Measurements from ENCODE around the gene TUFM. TPM values are rescaled to one million over a fixed set of nuclear protein-coding genes. Genes with fewer than 3 reads are reported as not detected.

Gene TUFM
- total RNA-seq, 1 donor from 2014 or later, result 143 TPM

DNA sequence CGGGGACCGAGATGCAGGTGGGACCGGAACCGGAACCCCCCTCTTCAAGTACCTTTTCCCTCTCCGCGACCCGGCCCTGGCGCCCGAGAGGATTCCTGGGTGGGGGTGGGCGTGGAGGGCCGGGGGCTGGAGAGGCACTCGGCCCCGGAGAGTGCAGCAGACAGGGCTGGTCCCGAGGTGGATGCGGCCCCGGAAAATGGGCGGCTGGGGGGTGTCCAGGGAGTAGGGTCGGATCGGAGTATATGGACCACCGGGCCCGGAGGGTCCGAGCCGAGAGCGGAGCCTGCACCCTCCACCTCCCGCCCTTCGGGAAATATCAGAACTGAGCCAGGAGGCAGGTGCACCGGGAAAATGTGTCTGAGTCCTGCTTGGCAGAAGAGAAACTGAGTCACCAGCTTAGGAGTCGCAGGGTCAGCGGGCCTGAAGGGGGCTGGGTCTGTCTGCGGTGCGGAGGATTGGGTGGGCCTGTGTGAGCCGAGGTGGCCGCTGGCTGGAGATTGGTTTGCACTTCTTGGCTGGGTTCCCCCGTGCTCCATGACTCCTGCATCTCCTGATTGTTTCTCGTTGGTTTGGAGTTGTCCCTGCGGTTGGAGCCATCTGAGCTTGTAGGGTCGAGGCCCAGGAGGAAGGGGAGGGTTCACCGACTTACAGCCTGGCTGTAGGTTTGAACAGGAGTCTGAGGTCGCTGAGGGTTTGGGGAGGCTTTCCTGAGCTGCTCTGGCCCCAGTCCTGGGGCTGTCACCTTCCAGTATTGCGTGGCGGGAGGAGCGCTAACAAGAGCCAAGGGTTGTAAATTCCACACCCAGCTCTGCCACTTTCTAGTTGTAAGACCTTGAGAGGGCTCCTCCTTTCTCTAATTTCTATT is 18.0 kb upstream of the TUFM start:
- Mint-ChIP-seq H3K4me1 (ENCODE audit: low read depth, unreplicated experiment) (peaks cover 2% of the 10 kb centered on the region), H3K9me3 (ENCODE audit: unreplicated experiment) (peaks cover 8% of the 10 kb centered on the region), H3K4me3 (ENCODE audit: unreplicated experiment) (peak overlapping the region; percentile 93), H3K36me3 (ENCODE audit: unreplicated experiment) (no peaks in the 10 kb centered on the region), H3K27ac (ENCODE audit: unreplicated experiment) (peak overlapping the region; percentile 98), H3K27me3 (ENCODE audit: unreplicated experiment) (peaks cover 2% of the 10 kb centered on the region)
- DNase-seq, result no peak
- TF ChIP-seq, protein P1, sequence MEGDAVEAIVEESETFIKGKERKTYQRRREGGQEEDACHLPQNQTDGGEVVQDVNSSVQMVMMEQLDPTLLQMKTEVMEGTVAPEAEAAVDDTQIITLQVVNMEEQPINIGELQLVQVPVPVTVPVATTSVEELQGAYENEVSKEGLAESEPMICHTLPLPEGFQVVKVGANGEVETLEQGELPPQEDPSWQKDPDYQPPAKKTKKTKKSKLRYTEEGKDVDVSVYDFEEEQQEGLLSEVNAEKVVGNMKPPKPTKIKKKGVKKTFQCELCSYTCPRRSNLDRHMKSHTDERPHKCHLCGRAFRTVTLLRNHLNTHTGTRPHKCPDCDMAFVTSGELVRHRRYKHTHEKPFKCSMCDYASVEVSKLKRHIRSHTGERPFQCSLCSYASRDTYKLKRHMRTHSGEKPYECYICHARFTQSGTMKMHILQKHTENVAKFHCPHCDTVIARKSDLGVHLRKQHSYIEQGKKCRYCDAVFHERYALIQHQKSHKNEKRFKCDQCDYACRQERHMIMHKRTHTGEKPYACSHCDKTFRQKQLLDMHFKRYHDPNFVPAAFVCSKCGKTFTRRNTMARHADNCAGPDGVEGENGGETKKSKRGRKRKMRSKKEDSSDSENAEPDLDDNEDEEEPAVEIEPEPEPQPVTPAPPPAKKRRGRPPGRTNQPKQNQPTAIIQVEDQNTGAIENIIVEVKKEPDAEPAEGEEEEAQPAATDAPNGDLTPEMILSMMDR (IDR thresholded peaks at IDR 0.05; ENCODE audit: partially characterized antibody, unreplicated experiment), result no peak

GRCh38 chr16:28859326-28859725 is 13.2 kb upstream of the TUFM start:
- Mint-ChIP-seq H3K4me1 (ENCODE audit: low read depth, unreplicated experiment) (no peaks in the 10 kb centered on the region), H3K36me3 (ENCODE audit: unreplicated experiment) (no peaks in the 10 kb centered on the region), H3K4me3 (ENCODE audit: unreplicated experiment) (no peak overlapping the region), H3K27ac (ENCODE audit: unreplicated experiment) (no peak overlapping the region), H3K9me3 (ENCODE audit: unreplicated experiment) (peaks cover 5% of the 10 kb centered on the region), H3K27me3 (ENCODE audit: unreplicated experiment) (no peaks in the 10 kb centered on the region)
- TF ChIP-seq, protein P1 (IDR thresholded peaks at IDR 0.05; ENCODE audit: partially characterized antibody, unreplicated experiment), result no peak
- DNase-seq, result no peak

DNA sequence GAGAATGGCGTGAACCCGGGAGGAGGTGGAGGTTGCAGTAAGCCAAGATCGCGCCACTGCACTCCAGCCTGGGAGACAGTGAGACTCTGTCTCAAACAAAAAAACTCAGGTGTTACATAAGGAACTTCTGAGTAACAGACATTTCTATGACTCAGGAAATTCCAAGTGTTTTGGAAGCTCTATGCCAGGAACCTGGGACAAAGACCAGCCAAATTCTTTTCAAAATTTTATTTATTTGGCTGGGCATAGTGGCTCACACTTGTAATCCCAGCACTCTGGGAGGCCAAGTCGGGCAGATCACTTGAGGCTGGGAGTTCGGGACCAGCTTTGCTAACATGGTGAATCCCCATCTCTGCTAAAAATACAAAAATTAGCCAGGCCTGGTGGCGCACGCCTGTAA is 12.3 kb upstream of the TUFM start:
- Mint-ChIP-seq H3K4me3 (ENCODE audit: unreplicated experiment) (no peak overlapping the region), H3K36me3 (ENCODE audit: unreplicated experiment) (no peaks in the 10 kb centered on the region), H3K9me3 (ENCODE audit: unreplicated experiment) (peaks cover 4% of the 10 kb centered on the region), H3K27ac (ENCODE audit: unreplicated experiment) (no peak overlapping the region), H3K27me3 (ENCODE audit: unreplicated experiment) (no peaks in the 10 kb centered on the region), H3K4me1 (ENCODE audit: low read depth, unreplicated experiment) (no peaks in the 10 kb centered on the region)
- no peak for DNase-seq
- TF ChIP-seq, protein P1 (IDR thresholded peaks at IDR 0.05; ENCODE audit: partially characterized antibody, unreplicated experiment), result no peak

GRCh38 chr16:28846933-28847273 is 755 bp upstream of the TUFM start:
- H3K27me3 Mint-ChIP-seq (ENCODE audit: unreplicated experiment), result peaks cover 3% of the 10 kb centered on the region
- TF ChIP-seq, protein P1 (IDR thresholded peaks at IDR 0.05; ENCODE audit: partially characterized antibody, unreplicated experiment), result no peak
- peaks cover 4% of the 10 kb centered on the region for H3K36me3 Mint-ChIP-seq (ENCODE audit: unreplicated experiment)
- no peak for DNase-seq
- H3K4me1 Mint-ChIP-seq (ENCODE audit: low read depth, unreplicated experiment), result peaks cover 10% of the 10 kb centered on the region
- H3K27ac Mint-ChIP-seq (ENCODE audit: unreplicated experiment), result peak overlapping the region; percentile 87
- peaks cover 3% of the 10 kb centered on the region for H3K9me3 Mint-ChIP-seq (ENCODE audit: unreplicated experiment)
- peak overlapping the region; percentile 89 for H3K4me3 Mint-ChIP-seq (ENCODE audit: unreplicated experiment)

GRCh38 chr16:28845761-28846079 is 428 bp downstream of the TUFM start:
- TF ChIP-seq, protein P1 (IDR thresholded peaks at IDR 0.05; ENCODE audit: partially characterized antibody, unreplicated experiment), result no peak
- H3K4me3 Mint-ChIP-seq (ENCODE audit: unreplicated experiment), result peak overlapping the region; percentile 89
- peaks cover 10% of the 10 kb centered on the region for H3K4me1 Mint-ChIP-seq (ENCODE audit: low read depth, unreplicated experiment)
- H3K27ac Mint-ChIP-seq (ENCODE audit: unreplicated experiment), result peak overlapping the region; percentile 81
- peaks cover 3% of the 10 kb centered on the region for H3K9me3 Mint-ChIP-seq (ENCODE audit: unreplicated experiment)
- H3K27me3 Mint-ChIP-seq (ENCODE audit: unreplicated experiment), result peaks cover 3% of the 10 kb centered on the region
- H3K36me3 Mint-ChIP-seq (ENCODE audit: unreplicated experiment), result peaks cover 4% of the 10 kb centered on the region
- no peak for DNase-seq
